NCI-H2227 (cell line): Measurements from ENCODE around the gene DZIP3.
"Not testable (repeated sequence)": the region's sequence is repeated elsewhere in the genome, so short reads cannot be mapped to it uniquely, and the experiment has no call there.

Experiments used
- DNase-seq: peaks from one replicate; lab custom pipeline; 2025; ENCODE audit not compliant: unreplicated experiment; lab: John Stamatoyannopoulos, UW

Gene DZIP3

DNA sequence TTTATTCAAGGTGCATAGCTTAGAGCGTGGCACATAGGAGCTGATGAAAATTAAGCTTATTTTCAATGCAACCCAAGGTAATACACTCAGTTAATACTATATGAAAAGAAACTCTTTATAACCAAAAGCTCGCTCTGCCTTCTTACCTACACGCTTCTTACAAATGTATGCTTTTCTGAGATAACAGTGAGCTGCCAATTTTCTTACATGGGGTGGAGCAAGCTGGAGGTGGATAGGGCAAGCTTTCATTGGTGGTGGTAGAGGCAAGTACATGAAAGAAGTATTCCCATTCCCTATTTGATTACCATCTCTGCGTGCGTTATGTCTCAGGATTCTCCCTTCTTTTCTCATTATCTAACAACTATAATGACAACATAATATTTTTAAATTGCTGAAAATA is 8.9 kb downstream of the DZIP3 start:
- DNase-seq, result no peak

DNA sequence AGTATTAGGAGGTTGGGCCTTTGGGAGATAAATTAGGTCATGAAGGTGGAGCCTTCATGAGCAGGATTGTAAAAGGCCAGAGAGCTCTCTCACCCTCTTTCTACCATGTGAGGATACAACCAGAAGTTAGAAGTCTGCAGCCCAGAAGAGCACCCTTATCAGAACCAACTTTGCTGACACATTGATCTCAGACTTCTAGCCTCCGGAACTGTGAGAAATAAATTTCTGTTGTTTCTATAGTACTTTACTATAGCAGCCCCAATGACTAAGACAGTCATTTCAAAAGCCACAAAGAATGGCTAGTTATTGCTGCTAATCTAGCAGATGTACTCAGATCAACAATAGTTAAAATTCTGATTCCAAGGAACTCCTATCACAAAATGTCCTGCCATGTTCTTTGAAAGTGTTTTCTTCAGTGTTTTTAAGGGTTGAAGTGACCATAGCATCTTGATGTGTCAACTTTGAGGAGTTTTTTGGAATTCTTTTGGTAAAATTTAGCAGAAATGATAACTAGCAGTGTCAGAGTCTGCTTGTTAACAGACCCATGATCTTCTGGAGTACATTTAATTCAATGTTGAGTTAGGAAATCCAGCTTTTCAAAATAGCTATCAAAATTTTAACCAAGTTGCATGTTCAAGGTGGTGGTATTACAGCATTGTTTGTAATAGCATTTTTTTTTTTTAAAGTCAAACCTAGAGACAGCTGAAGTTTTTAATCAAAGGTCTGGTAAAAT is 10.3 kb downstream of the DZIP3 start:
- no peak for DNase-seq

DNA sequence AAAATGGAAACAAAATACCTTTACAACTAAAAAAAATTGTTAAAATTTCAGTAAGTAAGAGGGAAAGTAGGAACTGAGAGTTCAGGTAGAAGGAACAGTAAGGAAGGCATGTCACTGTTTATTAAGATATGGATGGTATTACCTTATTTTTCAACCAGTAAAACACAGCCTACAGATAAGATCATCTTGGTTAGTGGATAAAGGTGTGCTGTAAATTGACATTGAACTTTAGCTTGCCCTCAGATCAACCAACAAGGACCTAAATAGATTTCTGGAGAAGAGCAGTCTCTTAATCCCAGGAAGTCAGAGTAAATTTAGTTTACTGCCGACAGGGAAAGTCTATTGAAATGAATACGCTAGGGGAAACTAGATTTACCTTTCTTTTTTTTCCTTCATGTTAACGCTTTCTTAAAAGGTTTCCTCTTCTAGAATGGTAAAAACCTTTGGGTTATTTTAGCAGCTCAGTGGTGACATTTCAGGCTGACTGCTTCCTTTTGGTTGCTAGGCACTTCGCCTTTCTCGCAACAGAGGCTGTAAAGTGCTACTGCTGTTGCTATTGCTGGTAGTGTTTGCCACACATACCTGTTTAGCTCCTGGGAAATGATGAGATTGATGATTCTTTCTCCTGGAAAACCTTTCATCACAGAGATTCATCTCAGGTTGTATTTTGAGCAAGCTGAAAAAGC is 12.9 kb downstream of the DZIP3 start:
- DNase-seq, result no peak

DNA sequence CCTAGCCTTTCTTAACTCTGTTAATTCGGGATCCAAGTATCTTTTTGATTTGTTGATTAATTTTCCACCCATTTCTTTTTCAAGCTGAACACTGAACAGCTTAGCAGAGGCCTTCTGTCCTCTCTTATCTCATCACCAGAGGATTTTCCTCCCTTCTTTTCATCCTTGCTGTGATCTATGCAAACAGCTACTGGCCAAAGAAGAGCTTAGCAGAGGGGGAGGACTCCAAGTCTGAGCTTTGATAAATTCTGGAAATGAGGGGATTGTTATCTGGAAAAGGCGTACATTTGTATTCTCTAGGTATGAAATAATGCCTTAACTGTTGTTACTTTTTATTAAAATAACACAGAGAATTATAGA is 13.4 kb downstream of the DZIP3 start:
- DNase-seq, result no peak

DNA sequence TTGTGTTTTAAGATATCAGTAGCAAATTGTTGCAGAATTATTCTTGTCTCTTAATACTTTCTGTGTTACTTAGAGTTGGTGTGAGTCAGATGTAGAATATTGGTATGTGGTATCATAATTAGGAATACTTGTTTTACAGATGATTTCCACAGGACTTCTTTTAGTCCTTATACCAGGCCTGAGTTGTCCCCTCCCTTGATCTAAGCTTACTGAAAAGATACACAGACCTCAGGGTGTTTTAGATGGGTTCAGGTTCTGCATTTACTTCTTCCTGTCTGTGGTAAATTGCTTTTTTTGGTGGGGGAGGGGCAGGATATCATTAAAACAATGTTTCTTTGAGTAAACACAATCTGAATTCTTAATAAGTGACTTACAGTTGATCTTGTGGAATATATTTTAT is 14.2 kb downstream of the DZIP3 start:
- no peak for DNase-seq

DNA sequence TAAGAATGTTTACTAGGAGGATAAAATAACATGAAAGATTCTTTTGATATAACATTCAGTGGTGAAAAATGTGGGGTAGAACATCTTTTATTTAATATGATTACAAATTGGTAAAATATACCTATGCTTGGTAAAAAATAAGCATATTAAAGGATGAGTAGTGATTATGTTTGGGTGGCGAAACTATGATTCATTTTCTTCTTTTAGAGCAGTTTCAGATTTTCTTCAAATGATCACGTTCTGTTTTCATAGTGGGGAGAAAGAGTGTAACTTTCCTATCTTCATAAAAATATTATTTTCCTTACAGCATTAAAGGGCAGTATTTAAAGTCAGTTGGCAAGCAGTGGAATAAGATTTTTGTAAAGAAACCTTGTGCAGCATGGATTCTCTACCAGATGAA is 15.5 kb downstream of the DZIP3 start:
- DNase-seq, result no peak

DNA sequence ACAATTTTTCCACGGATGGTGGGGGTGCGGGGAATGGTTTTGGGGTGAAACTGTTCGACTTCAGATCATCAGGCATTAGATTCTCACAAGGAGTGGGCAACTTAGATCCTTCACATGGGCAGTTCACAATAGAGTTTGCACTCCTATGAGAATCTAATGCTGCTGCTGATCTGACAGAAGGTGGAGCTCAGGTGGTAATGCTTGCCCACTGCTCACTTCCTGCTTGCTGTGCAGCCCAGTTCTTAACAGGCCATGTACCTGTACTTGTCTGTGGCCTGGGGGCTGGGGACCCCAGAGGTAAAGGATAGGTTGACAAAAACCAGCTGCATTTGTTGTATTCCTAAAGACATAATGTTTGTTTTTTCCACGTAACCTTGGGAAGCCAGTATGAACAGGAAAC is 16.0 kb downstream of the DZIP3 start:
- no peak for DNase-seq

DNA sequence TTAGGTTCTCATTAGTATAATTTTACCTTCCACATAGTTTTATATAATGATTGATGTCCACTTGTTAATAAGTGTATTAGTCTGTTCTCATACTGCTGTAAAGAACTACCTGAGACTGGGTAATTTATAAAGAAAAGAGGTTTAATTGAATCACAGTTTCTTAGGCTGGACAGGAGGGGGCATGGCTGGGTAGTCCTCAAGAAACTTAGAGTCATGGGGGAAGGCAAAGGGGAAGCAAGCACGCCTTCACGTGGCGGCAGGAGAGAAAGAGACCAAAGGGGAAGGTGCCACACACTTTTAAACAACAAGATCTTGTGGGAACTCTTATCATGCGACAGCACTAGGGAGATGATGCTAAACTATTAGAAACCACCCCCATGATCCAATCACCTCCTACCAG is 19.2 kb downstream of the DZIP3 start:
- no peak for DNase-seq

DNA sequence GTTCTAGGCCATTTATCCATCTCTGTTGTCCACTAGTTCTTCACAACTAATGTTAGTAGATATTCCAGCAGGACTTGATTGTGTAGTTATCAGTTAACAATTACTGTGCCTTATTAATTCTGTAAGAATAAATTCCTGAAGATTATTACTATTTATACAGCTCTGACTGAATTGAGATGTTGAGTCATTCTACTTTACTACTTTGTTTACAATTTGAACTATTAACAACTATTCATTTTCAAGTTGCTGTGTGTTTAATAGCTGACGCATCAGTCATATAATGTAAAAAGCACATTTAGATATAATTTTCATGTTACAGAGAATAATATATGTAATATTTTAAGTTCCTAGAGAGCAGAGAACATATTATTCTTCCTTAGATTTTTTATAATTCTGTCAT is 21.1 kb downstream of the DZIP3 start:
- no peak for DNase-seq

DNA sequence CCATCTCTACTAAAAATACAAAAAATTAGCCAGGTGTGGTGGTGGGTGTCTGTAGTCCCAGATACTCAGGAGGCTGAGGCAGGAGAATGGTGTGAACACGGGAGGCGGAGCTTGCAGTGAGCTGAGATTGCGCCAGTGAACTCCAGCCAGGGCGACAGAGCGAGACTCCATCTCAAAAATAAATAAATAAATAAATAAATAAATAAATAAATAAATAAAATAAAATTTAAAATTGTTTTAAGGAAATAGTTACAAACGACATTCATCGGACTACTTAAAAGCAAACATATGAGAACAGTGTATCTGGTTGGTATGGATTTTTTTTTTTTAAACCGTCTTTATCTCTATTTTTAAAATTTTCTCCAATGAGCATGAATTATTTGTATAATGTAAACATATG is 26.6 kb downstream of the DZIP3 start:
- DNase-seq, result not testable (repeated sequence)

DNA sequence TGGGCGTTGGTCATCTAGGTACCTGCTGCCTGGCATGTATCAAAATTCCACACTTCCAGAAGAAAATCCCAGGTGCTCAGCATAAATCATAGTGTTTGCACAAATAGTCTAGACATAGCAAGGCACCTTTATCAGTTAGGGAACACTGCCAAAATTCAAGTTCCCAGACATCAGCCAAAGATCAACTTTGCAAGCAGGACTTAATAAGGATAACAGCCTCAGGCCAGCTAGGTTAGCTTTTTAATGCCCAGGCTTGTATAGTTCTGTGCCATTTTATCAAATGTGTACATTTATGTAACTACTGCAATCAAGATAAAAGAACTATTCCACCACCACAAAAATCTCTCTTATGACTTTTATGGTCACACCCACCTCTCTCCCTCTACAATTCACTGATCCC is 30.7 kb downstream of the DZIP3 start:
- DNase-seq, result no peak

DNA sequence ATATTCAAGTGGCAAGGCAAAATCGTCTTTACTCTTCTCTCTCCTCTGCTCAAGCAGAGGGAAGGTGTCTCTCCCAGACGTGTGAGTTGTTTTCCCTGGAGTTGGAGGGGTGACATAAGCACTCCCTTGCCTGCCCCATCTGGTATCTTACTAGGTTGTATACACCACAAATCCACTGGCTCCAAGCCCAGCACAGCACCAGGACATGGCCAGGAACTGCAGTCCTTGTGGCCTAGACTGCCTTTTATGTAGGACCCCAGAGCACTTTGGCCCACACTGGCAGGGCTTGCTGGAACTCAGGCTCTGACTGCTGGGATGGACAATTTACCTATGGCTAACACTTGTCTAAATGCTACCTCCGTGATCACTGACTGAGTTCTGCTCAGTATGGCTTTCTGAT is 34.0 kb downstream of the DZIP3 start:
- DNase-seq, result no peak

DNA sequence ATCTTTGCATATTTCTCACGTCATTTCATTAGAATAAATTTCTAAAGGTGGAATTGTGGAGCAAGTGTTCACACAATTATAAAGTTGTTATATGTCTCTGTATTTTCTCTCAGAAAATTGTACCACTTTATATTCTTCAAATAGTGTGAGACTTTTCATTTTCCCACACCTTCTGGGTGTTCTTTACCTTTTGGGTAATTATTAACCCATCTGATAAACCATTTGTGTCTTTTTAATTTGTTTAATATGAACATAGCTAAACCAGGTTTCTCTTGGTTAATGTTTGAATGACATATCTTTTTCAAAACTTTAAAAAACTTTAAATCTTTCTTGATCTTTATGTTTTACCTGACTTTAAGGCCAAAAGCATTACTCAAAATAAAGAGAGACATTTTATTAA is 40.5 kb downstream of the DZIP3 start:
- DNase-seq, result no peak

DNA sequence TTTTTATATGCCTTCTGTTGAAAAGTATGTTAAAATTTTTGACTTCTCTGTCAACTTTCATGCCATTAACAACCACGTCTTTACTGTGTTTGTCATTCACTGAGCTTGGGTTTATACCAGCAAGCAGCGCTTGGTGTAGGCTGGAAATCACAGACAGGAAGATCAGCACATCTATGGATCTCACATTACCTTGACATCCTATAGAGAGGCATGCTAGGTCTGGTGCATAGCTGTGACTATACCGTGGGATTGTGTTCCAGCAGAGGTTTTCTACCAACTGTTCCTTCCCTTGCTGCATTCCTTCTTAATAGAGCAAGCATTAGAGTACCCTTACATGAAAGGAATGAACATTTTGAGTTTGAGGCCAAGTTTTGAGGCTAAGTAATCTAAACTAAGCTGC is 53.0 kb downstream of the DZIP3 start:
- DNase-seq, result no peak

DNA sequence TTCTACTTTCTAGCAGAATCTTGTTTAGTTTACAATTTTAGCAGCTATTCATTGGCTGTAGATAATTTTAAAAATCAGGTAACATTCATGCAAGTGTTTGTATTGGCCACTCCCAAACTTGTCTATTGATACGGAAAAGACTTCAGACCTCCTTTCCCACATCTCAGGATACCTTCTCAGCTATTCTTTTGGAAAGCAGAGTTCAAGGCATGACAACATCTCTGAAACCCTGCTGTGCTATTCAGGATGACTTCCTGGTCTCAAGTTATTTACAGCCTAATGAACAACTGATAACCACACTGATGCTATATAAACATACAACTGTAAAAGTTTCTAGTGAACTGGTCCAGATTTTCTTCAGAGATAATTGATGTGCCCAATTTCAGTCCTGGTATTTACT is 55.8 kb downstream of the DZIP3 start:
- no peak for DNase-seq

DNA sequence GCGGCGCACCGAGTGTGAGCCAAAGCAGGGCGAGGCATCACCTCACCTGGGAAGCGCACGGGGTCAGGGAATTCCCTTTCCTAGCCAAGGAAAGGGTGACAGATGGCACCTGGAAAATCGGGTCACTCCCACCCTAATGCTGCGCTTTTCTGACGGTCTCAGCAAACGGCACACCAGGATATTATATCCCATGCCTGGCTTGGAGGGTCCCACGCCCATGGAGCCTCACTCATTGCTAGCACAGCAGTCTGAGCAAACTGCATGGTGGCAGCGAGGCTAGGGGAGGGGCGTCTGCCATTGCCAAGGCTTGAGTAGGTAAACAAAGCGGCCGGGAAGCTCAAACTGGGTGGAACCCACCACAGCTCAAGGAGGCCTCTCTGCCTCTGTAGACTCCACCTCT is 66.1 kb downstream of the DZIP3 start:
- not testable (repeated sequence) for DNase-seq

DNA sequence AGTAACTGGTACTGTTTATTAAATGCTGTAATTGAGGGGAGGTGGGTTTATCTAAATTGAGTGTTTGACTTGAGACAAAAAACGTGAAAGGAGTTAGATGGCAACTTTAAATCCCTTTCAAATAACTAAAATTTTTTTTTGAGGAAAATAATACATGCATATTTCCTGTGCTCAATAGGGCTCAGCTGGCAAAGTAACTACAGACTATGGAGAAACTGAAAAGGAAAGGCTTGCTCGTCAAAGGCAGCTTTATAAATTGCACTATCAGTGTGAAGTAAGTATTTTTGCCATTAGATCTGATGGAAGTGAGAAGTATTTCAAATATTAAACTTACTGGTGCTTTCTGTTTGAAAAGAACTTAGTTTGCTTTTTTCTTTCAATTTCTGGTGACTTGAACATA is 72.2 kb downstream of the DZIP3 start:
- DNase-seq, result no peak

DNA sequence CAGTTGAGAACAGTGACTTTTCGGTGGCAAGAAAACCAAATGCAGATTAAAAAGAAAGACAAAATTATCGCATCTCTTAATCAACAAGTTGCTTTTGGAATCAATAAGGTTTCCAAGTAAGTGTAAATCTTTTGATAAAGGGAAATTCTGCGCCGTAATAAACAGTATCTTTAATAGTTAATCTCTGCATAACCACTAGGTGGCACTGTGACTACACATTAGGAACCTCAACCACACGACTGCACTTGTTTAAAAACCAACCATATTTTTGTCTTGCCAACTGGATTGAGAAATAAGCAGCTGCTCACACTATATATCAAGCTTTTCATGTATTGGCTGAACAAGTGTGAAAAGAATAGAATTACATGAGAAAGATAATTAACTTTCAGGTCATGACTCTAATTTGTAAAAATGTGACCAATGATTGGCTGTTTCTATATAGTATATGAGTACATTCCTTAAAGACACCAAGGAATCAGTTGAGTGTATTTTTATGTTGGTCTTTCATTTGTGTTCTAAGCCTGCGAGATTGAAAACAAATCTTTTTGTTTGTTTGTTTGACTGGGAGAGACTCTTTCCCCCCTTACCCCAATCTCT is 72.7 kb downstream of the DZIP3 start:
- DNase-seq, result peak; percentile 54

DNA sequence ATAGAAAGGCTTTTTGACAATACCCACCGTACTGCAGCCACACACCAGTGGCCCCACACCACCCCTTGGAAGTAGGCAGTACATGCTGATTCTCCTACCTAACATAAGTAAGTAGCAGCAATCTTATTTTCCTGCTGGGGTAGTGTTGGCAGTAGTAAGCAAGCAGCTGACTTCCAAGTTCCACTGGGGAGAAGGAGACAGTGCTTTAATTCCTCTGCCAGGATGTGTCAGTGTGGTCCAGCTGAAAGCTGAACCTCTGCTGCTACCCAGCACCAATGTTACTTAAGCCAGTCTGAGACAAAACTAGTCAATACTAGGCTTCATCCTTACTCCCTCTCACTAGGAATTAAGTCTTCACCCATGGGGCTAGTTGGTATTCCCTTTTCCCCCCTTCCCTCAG is 74.7 kb downstream of the DZIP3 start:
- no peak for DNase-seq

DNA sequence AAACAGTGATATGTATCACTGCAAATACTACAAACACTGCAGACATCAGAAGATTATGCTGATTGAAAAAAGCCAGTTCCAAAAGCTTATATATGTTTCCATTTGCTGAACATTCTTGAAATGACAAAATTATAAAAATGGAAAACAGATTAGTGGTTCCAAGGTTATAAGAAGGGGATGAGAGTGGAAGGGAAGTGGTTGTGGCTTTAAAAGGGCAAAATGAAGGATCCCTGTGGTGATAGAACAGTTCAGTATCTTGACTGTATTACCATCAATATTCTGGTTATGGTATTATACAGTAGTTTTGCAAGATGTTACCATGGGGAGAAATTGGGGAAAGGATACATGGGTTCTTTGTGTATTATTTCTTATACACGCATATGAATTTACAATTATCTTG is 77.8 kb downstream of the DZIP3 start:
- DNase-seq, result no peak

DNA sequence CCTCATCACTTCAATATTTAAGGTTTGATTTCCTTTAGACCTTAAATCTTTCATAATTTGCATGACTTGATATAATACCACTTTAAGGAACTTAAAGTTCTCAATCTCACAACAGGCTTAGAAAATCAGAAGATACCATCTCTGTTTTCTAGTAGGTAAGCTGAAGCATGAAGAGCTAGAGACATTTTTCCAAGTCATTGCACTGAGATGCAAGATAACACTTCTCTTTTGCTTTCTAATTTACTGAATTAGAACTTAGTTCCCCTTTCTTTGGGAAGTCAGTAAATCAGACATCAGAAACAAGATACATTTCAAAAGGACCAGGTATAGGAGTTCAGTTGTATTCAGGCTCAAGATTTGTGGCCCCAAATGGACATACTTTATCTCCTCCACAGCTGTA is 79.7 kb downstream of the DZIP3 start:
- no peak for DNase-seq

DNA sequence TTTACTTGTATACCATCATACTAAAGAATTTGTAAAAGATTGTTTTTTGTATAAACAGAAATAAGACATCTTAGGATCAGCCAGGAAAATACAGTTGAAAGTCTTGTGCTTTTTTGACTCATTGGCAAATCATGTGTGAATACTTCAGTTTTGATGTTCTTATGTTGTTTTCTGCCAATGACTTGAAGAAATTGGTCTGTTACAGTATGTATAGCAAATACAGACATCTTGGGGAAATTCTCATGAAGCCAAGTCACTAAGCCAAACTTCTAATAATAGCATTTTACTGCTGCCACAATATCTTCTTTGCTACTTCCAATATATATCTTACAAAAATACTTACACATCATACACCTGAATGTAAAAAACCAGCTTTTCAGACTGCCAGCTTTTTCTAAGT is 83.2 kb downstream of the DZIP3 start:
- no peak for DNase-seq
